RPMI8226 (cell line): Measurements from ENCODE around the gene KCNJ5.

Source experiments
- DNase-seq: peaks from one replicate; pipeline ENCODE4 v3.0.0-alpha.2; 2015

Gene KCNJ5

GRCh38 chr11:128872094-128872493, 19.1 kb upstream of the KCNJ5 start:
- DNase-seq = no peak

GRCh38 chr11:128872594-128872993, 18.6 kb upstream of the KCNJ5 start:
- DNase-seq = no peak

- DNase-seq = no peak
These were observed 16.7 kb upstream of the KCNJ5 start for GRCh38 chr11:128874427-128874826.

GRCh38 chr11:128876133-128876650, 15.0 kb upstream of the KCNJ5 start:
- DNase-seq = no peak

GRCh38 chr11:128877726-128878125, 13.4 kb upstream of the KCNJ5 start:
- no peak for DNase-seq

GRCh38 chr11:128878455-128878854, 12.7 kb upstream of the KCNJ5 start:
- DNase-seq = no peak

- no peak for DNase-seq
These were observed 11.3 kb upstream of the KCNJ5 start for GRCh38 chr11:128879817-128880216.

DNA sequence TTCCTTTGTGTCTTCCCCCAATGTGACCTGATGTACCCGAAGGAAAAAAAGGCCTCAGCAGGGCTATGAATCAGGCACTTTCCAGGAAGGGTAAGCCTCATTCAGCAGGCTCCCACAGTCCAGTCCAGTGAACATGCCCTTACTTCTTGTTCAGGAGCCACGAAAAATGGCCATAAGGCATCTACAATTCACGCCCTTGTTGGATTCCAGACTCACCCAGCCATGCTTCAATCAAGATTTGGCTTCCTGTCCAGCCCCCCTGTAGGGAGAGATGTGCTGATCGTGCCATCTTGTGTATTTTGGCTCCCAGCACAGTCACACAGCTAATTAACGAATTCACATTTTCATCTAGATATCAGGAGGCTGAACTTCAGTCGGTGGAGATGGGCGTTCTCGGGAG, 9.9 kb upstream of the KCNJ5 start:
- no peak for DNase-seq

DNA sequence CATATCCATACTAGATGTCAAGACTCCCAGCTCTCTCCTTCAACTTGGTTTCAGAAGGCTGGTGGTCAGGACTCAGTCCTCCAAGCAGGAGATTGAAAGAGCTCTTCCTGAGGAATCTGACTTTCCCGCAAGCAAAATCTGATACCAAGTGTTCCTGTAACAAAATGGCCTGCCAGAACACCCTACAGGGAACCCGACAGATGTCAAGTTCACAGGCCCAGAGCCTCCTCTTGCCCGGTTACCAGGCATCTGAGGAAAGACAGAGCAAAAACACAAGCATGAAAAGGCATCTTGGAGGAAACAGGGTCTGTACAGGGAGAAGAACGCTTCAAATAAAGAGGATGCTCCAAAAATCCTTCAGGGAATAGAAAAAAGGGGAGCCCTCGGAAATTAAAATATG, 8.7 kb upstream of the KCNJ5 start:
- no peak for DNase-seq

DNA sequence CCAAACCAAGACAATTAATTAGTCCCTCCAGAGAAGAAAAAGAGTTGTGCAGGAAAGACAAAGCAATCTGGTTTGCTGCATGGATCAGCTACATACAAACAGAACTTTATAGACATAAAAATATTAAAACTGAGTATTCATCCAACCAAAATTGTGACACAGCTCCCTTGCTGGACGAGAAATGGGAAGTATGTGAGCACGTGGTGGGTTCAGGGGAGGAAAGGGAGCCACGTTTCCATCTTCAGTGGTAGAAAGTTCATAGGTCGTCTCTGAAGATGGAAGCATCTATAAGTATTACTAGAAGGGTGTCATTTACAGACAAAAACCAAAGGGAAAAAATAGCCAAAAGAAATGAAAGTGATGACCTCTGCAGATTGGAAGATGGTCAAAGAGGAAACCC, 7.1 kb upstream of the KCNJ5 start:
- DNase-seq = no peak

- DNase-seq = peak; percentile 62
These were observed 6.3 kb upstream of the KCNJ5 start for GRCh38 chr11:128884703-128885338.

- peak; percentile 42 for DNase-seq
These were observed 4.6 kb upstream of the KCNJ5 start for GRCh38 chr11:128886406-128887124.

GRCh38 chr11:128888034-128888985, 2.8 kb upstream of the KCNJ5 start:
- no peak for DNase-seq

GRCh38 chr11:128889657-128890213, 1.4 kb upstream of the KCNJ5 start:
- no peak for DNase-seq

- DNase-seq = no peak
These were observed 977 bp upstream of the KCNJ5 start for GRCh38 chr11:128890216-128890542.

DNA sequence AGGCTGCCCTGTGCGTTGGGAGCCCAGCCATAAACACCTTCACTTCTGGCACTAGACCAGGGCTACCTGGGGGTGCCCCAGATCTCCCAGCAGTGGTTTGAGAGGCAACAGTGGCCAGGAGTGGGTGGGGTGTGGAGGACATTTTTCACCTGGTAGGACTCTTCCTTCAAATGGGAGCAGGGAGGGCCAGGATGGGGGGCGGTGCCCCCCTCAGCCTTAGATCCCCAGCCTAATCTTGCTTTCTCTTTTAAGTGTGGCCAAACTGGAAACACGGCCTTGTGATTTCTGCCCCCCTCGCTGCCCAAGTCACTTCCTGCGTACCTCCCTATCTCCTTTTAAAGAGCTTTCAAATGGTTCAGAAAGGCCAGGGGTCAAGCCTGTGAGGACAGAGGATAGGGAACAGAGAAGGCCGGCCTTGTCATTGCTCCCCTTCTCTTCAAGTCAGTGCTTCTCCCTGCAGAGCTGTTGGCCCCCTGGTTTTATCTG, 800 bp downstream of the KCNJ5 start:
- DNase-seq = no peak

DNA sequence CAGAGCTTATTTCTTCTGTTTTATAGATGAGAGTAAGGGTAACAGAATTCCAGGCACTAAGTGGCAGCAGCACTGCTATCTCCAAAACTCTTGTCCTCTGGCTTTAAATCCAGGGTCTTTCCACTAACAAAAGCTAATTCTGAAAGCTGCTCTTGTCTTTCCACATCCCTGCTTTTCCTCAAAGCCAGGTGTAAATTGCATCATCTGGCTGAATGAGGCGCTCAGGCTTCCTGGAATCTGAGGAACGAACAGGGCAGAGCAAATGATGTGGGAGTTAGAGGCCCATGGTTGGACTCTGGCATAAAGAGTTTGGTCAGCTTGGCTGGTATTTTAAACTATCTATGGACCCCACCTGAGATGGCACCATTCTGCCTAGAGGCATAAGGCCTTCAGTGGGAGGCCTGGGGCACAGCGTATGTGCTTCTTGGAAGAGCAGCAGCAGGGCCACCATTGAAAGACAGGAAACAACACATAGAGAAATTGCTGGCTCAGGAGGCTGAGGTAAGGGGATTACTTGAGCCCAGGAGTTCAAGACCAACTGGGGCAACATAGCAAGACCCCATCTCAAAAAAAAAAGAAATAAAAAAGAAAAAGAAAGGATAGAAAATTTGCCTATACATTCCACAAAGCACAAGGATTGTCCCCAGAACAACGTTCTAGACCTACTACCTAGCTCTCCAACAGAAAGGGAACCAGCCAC, 1.9 kb downstream of the KCNJ5 start:
- no peak for DNase-seq

GRCh38 chr11:128893578-128894285, 2.6 kb downstream of the KCNJ5 start:
- peak; percentile 56 for DNase-seq

- no peak for DNase-seq
These were observed 3.1 kb downstream of the KCNJ5 start for GRCh38 chr11:128894286-128894681.

DNA sequence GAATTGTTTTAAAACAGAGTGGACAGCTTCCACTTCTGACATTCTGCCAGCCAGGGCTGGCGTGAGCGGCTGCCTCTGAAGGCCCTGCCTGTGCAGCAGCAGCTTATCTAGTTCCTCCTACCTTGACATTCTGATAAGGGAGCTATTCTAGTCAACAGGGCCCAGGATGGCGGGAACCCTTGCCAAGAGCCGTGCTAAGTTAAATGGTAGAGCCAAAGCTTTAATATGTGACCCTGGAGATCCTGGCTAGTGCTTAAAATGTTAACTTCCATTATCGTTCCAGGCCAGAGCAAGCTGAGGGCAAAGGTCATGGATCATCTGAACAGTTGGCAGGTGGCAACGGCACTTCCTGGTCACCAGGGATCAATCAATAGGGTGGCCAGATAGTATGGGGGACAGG, 3.5 kb downstream of the KCNJ5 start:
- DNase-seq = peak; percentile 15

DNA sequence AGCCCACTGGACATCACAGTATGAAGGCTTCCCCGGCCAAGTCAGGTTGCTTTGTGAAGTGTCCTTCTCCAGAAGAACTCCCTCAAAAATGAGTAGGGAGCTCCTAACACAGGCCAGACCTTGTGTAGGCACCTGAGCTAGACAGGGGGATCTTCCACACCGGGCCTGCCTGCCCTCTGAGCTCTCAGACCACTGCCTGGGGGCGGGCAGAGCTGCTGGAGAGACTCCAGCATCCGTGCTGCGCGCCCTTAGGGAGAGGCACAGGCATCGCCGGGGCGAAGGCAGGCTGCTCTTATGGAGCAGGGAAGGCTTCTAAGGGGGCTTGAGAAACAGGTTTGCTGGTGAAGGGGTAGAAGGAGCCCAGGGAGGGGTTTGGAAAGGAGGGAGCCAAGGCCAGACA, 4.4 kb downstream of the KCNJ5 start:
- DNase-seq = no peak

DNA sequence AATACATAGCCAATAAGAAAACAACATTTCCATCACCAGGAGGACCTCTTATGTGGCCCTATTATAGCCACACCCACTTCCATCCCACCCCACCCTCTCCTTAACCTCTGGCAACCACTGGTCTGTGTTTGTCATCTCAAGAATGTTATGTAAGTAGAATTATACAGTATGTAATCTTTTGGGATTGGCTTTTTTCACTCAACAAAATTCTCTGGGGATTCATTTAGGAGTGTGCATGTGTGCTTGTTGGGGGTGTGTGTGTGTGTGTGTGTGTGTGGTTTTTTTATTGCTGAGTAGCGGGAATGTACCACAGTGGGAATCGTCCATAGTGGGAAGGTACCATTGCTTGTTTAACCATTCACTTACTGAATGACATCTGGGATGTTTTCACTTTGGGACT, 5.2 kb downstream of the KCNJ5 start:
- DNase-seq = no peak
